ENCODE data around the gene PCDHA1. TPM values are rescaled to one million over a fixed set of nuclear protein-coding genes. Genes with fewer than 3 reads are reported as not detected.

The PCDHA1 gene
- total RNA-seq, 2 experiments from 2014 or later, result not detected

GRCh38 chr5:141002605-141002965, 216.6 kb downstream of the PCDHA1 start:
- Histone ChIP-seq H3K4me3 (ENCODE audit: low read depth, low read length, poor library complexity, severe bottlenecking) (no peak overlapping the region), H4K20me1 (ENCODE audit: insufficient read depth, low read length) (no peaks in the 10 kb centered on the region), H2AFZ (ENCODE audit: low read length) (no peak overlapping the region), H3K9me3 (ENCODE audit: low read length) (no peaks in the 10 kb centered on the region), H3K79me2 (ENCODE audit: insufficient read depth, low read depth, low read length) (no peaks in the 10 kb centered on the region), H3K9me2 (ENCODE audit: insufficient read depth, low read length) (no peaks in the 10 kb centered on the region), H3K4me1 (ENCODE audit: insufficient read depth, low read length, poor library complexity, severe bottlenecking) (no peaks in the 10 kb centered on the region), H3K27ac (ENCODE audit: low read depth, low read length, poor library complexity, severe bottlenecking) (no peak overlapping the region), H3K4me2 (ENCODE audit: low read length) (no peak overlapping the region), H3K36me3 (ENCODE audit: insufficient read depth, low read length) (no peaks in the 10 kb centered on the region)
- intact Hi-C loops (cut with micrococcal nuclease; ENCODE audit: unreplicated experiment), result no loop called here
- POLR2A ChIA-PET, result no interaction called here
- DNase-seq (ENCODE audit: low spot score), result no peak
- TF ChIP-seq EZH2phosphoT487 (IDR thresholded peaks at IDR 0.05; ENCODE audit: borderline replicate concordance, low read depth, low read length) (no peak), CTCF (conservative IDR thresholded peaks at IDR 0.05; ENCODE audit: low read length) (no peak)
- BruUV-seq (replicated peaks), result no TSS peak
- CTCF ChIA-PET (ENCODE audit: unreplicated experiment), result no interaction called here

- no TSS peak for BruUV-seq (replicated peaks)
- Histone ChIP-seq H3K4me2 (ENCODE audit: low read length) (no peak overlapping the region), H3K9me3 (ENCODE audit: low read length) (no peaks in the 10 kb centered on the region), H2AFZ (ENCODE audit: low read length) (no peak overlapping the region), H3K9me2 (ENCODE audit: insufficient read depth, low read length) (no peaks in the 10 kb centered on the region), H3K4me3 (ENCODE audit: low read depth, low read length, poor library complexity, severe bottlenecking) (no peak overlapping the region), H3K27ac (ENCODE audit: low read depth, low read length, poor library complexity, severe bottlenecking) (no peak overlapping the region), H3K79me2 (ENCODE audit: insufficient read depth, low read depth, low read length) (no peaks in the 10 kb centered on the region), H4K20me1 (ENCODE audit: insufficient read depth, low read length) (no peaks in the 10 kb centered on the region), H3K4me1 (ENCODE audit: insufficient read depth, low read length, poor library complexity, severe bottlenecking) (no peaks in the 10 kb centered on the region), H3K36me3 (ENCODE audit: insufficient read depth, low read length) (no peaks in the 10 kb centered on the region)
- no peak for DNase-seq (ENCODE audit: low spot score)
- TF ChIP-seq EZH2phosphoT487 (IDR thresholded peaks at IDR 0.05; ENCODE audit: borderline replicate concordance, low read depth, low read length), result no peak
- no peak for TF ChIP-seq CTCF (conservative IDR thresholded peaks at IDR 0.05; ENCODE audit: low read length)
- ChIA-PET CTCF (ENCODE audit: unreplicated experiment) (no interaction called here), POLR2A (no interaction called here)
- intact Hi-C loops (cut with micrococcal nuclease; ENCODE audit: unreplicated experiment), result no loop called here
Measured at GRCh38 chr5:141003031-141003430, 217.1 kb downstream of the PCDHA1 start.

GRCh38 chr5:141003791-141004611, 218.1 kb downstream of the PCDHA1 start:
- Histone ChIP-seq H3K4me2 (ENCODE audit: low read length) (no peak overlapping the region), H3K9me2 (ENCODE audit: insufficient read depth, low read length) (no peaks in the 10 kb centered on the region), H3K36me3 (ENCODE audit: insufficient read depth, low read length) (no peaks in the 10 kb centered on the region), H3K79me2 (ENCODE audit: insufficient read depth, low read depth, low read length) (no peaks in the 10 kb centered on the region), H3K4me1 (ENCODE audit: insufficient read depth, low read length, poor library complexity, severe bottlenecking) (no peaks in the 10 kb centered on the region), H4K20me1 (ENCODE audit: insufficient read depth, low read length) (no peaks in the 10 kb centered on the region), H3K9me3 (ENCODE audit: low read length) (no peaks in the 10 kb centered on the region), H2AFZ (ENCODE audit: low read length) (no peak overlapping the region), H3K4me3 (ENCODE audit: low read depth, low read length, poor library complexity, severe bottlenecking) (no peak overlapping the region), H3K27ac (ENCODE audit: low read depth, low read length, poor library complexity, severe bottlenecking) (no peak overlapping the region)
- ChIA-PET CTCF (ENCODE audit: unreplicated experiment) (no interaction called here), POLR2A (no interaction called here)
- BruUV-seq (replicated peaks), result no TSS peak
- intact Hi-C loops (cut with micrococcal nuclease; ENCODE audit: unreplicated experiment), result no loop called here
- no peak for TF ChIP-seq EZH2phosphoT487 (IDR thresholded peaks at IDR 0.05; ENCODE audit: borderline replicate concordance, low read depth, low read length)
- TF ChIP-seq CTCF (conservative IDR thresholded peaks at IDR 0.05; ENCODE audit: low read length), result no peak
- no peak for DNase-seq (ENCODE audit: low spot score)
